Activated CD4-positive, alpha-beta T cell treated with anti-CD3 and anti-CD28 coated beads, Interleukin-10, Interleukin-2, amounts not matched to agents 100 ng/mL and 50 ng/mL, durations not matched to agents 16 hours and 8 hours (primary cell): ENCODE results near the gene LARP6.
"Not testable (repeated sequence)": the region's sequence is repeated elsewhere in the genome, so short reads cannot be mapped to it uniquely, and the experiment has no call there.

ENCODE experiments used
- DNase-seq: peaks from one replicate; pipeline ENCODE4 v3.0.0-alpha.2; 2020

LARP6 gene

DNA sequence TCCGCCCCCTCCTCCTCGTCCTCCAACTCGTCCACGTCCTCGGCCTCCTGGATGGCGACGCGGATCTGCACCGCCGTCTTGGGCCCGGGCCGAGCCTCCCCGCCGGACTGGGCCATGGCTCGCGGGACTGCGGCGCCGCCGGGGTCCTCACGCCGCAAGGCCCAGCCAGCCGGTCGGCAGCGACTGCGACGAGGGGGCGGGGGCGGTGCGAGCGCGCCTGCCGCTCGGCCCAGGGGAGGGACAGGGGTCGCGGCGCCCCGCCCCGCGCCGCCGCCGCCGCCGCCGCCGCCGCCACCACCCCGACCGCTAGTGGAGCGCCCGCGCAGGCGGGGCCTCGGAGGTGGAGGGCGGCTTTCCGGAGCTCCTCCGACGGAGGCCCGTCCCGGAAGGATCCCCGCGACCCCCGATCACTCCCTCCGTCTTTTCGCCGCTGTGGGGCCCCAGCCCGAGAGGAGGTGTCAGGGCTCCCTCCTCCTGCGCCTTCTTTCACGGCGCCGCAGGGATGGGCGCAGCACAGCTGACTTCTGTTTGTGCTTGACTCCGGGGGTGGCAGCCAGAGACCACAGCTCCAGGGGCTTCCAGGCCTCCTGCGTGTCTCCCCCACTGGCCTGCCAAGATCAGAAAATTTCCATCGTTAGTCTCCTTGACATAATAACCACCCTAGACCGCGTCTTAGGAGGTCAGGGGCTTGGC, at the start of gene LARP6:
LARP6 (minus strand) TSS at position 185 of the 693 bp plus-strand sequence; CDS start at position 116, 69 bp downstream.
- peak; percentile 5 for DNase-seq

DNA sequence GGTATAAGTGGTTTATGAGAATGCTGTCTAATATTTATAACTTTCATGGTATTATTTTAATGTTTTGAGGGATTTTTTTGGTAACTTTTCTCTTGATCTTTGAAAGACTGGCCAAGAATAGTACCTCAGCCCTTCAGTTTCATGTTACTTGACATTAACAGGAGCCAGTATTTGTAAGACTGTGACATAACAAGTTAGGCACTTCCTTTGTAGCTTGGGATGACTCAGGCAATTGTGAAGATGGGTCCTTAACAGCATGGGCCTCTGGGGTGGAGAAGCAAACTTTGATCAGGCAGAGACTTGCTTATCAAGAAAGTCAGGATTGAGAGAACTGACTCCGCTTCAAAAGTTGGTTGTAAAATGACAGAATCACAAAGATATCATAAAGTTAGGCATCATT, 48.1 kb upstream of the LARP6 start:
- DNase-seq: no peak

DNA sequence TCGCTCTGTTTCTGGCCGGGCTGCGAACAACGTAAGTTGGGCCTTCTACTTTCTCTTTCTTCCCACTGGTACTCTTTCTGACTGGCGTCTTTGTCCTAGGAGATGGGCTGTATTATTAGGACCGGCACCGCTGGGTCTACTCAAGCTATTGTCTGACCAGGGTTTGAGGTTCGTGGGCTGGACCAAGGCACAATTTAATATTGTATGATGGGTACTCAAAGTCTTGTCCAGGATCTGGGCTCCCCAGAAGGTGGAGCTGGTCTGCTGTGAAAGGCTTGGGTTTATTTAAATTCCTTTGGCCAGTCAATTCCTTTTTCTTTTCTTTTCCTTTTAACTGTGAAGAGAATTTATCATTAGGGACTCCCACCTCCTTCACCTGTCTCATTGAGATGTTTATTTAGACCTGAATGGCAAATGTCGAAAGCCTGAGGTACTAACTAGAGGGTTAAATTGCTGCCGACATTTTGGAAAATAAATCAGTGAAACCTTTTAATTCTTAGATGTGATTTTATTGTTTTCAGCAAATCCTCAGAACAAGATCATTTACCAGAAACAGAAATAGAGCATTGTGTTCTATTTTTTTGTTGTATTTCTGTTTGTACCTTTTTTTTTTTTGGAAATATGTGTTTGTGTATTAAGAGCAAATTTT, 39.1 kb upstream of the LARP6 start:
- DNase-seq: peak; percentile 6

DNA sequence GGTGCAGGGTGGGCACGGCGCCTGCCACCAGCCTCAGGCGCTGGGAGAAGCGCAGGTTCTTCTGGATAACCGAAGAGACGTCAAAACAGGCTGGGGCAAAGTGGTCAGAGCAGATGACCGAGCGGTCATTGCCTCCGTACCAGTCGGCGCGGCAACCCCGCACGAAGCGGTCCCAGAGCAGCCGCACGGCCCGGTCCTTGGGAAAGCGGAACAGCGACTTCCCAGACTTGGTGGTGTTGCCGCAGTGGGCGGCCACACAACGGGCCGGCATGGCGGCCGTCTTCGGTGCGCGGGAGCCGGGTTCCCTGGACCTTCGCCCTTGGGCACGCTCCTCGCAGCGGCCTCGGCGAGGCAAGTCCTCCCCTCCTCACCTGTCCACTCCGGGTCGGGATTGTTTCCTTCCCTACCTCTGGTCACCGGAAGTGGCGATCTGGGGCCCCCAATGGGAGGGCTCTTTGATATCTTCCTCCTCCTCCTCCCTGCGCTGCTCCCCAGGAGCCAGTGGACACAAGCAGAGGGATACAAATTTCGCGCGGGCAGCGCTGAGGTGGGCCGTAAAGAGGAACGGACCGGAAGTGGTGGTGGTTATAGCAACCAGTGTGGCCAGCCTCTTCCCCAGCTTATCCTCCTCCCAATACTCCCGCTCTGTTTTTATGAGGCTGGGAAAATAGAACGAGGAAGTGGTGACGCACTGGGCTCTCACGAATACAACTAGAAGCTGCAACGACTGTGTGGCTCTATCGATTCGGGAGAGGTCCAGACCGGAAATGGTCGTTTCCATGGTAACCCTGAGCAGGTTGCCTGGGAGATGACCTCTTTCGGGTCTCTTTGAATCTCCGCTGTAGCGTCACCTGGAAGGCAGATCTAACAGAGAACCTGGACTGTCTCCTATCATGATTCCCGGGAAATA, 38.3 kb upstream of the LARP6 start, which contains the start of the genes LRRC49 and THAP10:
LRRC49 (plus strand) TSS at position 825 of the 910 bp plus-strand sequence; CDS start at position 894, 69 bp downstream.
THAP10 (minus strand) TSS at position 432 of the 910 bp plus-strand sequence; CDS start at position 271, 161 bp downstream.
- DNase-seq: peak; percentile 73

DNA sequence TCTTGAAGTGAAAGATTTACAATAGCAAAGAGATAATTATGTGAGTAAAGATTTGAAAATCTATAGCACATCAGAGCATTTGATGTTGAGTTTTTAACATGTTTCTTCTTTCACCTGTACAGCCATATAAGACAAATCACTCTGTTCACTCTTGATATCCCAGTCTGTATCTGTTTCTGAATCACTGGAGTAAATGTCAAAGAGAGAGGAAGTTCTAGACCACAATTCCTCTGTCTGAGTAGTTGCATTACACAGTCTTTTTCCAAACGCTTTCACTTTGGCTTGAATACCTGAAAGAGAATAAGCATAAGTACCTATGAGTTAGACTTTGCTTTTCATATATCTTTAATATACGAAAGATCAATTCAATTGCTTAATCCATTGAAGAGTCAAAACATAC, 28.4 kb upstream of the LARP6 start:
- no peak for DNase-seq

DNA sequence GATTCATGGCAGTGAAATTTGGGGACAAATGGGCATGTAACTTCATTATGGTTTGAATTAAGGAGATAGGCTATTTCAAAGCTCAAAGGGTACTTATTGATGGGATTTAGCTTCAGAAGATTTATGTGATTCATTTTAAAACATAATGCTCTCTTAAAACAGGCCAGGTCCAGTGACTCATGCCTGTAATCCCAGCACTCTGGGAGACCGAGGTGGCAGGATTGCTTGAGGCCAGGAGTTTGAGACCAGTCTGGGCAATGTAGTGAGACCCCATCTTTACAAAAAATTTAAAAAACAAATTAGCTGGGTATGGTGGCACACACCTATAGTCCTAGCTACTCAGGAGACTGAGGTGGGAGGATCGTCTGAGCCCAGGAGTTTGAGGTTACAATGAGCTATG, 26.8 kb upstream of the LARP6 start:
- DNase-seq: no peak

DNA sequence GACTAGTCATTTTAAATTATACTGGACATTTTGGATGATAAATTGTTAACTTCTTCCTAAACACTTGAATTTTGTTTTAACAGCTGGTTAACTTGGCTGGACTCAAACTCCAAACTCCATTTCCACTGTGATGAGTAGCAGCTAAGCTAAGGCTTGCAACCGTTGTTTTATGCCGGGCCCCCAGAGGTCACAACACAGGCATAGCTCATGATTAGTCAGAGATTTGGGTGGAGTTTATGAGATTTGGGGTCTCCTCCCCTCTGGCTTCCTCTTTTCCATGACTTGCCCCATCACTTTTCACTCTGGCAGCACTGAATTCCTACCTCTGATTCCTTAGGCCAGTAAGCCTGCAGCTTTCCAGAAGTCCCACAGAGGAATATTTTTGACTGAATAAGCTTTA, 25.4 kb upstream of the LARP6 start:
- no peak for DNase-seq

DNA sequence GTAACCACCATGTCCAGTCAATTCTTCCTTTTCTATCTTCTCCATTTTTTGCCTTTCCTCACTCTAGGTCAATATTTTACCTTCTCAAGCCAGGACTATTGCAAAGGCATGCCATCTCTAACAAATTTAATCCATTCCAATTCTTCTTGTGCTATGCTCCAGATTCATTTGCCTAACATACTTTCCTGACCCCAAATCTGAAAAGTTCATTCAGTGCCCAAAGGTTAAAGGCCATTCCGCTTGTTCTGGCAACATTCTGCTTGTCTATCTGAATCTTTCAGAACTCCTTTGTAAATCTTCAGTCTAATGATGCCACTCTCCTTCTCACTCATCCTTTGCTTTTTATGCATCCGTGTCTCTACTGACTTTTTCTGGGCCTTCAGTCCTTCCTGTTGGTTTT, 22.7 kb upstream of the LARP6 start:
- no peak for DNase-seq

DNA sequence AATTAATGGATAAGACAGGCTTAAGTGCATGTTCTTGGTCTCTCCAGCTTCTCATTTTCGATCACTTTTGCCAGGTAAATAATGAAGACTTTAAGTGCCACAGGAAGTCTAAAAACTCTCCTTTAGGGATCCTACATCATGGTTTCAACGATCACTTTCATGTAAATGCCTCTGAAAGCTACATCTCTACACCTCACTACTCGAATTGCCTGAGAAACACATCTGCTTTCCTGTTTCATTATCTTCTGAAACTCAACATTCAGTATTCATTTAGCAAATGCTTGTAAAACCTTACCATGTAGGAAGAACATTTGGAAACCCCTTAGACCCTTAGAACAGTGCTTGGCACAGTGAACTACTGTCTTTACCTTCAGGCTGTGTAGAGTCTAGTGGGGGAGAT, 22.1 kb upstream of the LARP6 start:
- DNase-seq: no peak

DNA sequence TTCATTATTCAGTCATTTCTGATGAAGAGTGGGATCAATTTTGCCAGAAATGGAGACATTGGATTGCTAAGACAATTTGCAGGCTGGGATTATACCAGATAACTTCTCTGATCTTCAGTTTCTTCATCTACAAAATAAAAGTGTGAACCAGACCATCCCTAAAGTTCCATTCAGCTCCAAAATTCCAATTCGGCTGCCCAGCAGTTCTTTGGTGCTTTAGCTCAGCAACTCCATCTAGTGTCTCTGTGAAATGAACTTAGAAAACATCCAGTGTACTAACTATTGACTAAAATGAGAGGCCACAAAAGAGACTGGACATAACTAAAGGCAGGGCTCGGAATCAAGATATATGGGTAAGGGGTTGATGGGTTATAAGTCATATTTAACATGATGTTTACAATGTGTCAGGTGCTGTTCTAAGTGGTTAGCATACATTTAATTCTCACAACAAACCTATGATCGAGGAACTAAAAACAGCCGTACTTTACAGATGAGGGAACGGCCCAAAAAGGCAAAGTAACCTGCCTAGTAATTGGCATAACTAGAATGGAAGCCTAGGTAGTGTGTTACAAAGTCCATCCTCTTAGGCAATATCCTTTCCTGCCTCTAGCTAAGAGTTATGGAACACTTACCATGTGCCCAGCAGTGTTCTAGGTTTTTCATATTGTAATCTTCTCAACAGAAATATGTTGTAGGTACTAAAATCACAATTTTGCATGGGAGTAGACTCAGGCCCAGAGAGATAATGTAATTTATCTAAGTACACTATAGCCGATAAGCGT, 21.2 kb upstream of the LARP6 start:
- DNase-seq: no peak

DNA sequence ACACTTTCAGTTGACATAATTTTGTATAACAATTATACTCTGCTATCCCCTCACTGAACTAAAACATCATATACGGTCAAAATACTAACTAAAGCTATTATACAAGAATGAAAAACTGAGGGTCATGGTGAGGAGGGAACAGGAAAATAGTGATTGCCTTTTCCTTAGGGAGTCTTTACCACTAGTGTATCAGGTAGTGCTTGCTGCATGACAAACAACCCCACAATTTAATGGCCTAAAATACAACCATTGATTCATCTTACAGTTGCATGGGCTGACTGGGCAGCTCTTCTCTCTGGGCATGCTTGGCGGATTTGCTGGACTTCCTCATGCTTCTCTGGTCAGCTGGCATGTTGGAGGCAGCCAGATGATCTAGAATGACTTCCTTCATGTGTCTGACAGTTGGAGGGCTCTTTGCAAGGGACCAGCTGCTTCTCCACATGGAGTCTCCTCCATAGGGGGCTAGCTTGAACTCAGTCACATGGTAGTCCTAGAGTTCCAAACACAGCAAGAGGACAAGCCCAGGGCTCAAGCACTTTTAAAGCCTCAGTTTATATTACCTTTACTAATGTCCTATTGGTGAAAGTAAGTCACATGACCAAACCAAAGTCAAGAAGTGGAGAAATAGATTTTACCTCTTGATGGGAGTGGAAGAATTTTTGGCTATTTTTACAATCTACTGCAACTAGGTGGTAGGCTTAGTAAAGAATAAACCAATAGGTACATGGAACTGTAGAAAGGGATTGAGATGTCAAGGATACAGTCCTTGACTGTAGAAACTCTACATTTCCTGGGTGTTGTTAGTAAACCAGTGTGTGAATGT, 19.5 kb upstream of the LARP6 start:
- no peak for DNase-seq

DNA sequence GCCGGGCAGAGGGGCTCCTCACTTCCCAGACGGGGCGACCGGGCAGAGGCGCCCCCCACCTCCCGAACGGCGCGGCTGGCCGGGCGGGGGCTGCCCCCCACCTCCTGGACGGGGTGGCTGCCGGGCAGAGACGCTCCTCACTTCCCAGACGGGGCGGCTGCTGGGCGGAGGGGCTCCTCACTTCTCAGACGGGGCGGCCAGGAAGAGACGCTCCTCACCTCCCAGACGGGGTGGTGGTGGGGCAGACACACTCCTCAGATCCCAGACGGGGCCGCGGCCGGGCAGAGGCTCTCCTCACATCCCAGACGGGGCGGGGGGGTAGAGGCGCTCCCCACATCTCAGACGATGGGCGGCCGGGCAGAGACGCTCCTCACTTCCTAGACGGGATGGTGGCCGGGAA, 17.5 kb upstream of the LARP6 start:
- not testable (repeated sequence) for DNase-seq

DNA sequence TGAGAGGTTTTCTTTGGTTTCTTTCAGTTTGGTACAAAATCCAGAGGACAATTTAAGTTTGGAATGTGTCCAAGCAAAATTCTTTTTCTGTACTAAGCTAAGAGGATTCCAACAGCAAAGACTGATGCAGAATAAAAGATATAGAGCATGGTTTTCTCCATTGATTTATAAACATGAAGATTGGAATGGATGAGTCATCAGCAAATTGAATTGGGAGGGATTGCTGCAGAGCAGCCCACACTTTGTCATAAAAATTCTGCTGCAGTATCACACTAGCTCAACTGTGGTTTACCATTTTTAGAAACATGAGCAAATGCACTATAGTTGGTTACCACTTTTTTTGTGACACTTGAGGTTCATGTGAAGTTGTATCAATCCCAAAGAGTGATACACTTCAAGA, 16.1 kb upstream of the LARP6 start:
- peak; percentile 14 for DNase-seq

DNA sequence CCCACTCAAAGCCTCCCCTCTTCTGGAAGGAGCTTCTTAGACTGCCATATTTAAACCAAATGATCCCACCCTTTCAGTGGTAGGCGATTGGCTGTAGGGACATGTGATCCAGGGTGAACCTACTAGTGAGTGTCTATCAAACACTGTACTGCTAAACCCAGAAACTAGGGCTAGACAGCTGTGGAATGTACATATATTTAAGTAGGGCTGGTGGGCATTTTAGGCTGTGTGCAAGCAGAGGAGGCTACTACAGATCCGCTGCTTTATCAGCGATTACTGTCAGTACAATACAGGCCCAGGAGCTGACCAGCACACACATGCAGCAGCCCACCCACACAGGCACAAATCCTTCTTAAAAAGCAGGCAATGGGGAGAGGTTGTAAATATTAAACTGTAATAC, 15.4 kb upstream of the LARP6 start:
- DNase-seq: no peak

DNA sequence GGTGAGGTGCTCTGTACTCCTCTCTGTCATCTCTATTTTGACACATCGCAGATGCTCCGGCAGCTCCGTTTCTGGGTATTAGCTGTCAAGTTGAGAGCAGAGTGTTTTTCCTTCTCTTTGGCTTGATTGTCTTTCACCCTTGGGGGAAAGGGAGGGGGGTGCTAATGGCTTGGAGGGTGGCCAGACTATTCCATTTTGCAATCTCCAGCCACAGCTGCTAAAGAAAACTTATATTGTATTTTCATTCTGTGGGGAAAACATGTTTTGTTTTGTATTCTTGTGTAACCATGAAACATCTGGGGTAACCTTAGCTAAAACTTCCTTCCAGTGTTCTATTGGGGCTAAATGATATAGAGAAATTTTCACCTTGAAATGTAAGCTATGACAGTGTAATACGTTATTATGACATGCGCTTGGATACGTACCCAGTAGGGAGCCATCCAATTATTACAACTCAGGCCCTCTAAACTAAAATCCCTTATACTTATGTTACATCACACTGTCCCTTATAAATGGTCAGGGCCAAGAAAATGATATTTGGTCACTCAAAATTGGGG, 14.0 kb upstream of the LARP6 start:
- no peak for DNase-seq

DNA sequence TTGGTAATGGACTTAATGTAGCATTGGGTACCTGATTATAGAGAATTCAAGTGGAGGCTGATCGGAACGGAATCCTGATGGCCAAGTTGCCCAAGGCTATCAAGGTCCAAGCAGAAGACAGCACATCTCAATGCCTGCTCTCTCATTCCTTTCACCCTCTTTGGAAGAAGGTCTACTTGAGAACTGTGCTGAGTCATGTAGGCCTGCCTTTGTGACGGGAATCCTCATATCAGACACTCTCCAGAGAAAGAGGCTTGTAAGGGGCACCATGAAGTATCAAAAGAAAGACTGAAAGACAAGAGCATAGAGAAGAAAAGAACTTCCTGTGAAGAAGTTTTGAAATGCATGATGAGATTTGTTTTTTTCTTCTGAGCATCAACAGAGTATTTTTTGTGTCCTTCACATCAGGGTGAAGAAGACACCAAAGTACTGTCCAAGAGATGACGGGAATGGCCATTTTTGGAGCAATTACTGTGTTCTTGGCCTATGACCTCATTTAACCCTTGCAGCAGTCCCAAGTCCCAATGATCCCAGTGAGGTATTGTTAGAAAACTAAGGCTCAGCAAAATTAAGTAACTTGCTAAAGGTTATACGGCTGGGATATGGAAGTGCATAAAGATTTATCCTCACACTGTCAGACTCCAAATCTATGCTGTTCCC, 13.2 kb upstream of the LARP6 start:
- DNase-seq: no peak

DNA sequence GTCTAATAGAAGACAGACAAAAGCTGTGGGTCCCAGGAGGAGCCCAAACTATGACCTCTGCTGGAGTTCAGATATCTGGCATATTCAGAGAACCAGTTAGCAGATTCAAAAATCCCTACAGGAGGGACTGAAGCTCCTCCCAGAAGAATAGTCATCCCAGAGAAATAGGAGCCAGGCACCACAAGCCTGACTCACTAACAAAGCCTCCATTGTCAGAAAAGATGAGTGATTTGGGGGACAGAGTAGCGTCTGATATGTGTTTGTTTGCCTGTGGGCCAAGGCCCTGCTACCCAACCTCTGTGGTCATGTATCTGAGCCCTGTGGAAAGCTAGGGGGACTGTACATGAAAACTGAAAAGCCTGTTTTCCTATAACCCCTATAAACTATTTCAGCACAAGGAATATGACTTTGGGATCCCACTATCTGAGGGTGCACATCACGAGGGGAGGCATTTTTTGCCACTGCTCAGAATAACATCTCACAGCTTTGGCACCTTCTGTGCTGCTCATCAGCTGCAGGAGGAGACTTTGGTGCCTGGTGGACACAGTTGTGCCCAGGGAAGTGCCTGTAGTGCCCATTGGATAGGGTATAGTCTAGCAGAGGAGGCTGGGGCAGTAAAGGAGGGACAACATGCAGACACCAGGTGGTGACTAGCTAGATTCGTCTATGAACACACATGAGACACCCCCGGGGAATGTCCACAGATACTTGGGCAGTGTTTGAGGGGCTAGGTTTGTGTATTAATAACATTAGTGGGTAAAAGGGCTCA, 9.7 kb upstream of the LARP6 start:
- no peak for DNase-seq

DNA sequence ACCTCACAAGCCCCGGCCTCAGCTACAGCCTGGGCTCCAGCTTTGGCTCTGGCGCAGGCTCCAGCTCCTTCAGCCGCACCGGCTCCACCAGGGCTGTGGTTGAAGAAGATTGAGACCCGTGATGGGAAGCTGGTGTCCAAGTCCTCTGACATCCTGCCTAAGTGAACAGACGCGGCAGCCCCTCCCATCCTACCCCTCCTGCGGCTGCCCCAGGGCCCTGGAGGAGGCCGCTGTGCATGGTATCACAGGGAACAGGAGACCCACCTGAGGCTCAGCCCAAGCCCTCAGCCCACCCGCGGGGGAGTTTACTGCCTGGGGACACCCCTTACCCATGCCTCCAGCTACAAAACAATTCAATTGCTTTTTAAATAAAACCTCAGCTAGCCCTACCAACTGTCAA, 6.0 kb upstream of the LARP6 start:
- DNase-seq: no peak

DNA sequence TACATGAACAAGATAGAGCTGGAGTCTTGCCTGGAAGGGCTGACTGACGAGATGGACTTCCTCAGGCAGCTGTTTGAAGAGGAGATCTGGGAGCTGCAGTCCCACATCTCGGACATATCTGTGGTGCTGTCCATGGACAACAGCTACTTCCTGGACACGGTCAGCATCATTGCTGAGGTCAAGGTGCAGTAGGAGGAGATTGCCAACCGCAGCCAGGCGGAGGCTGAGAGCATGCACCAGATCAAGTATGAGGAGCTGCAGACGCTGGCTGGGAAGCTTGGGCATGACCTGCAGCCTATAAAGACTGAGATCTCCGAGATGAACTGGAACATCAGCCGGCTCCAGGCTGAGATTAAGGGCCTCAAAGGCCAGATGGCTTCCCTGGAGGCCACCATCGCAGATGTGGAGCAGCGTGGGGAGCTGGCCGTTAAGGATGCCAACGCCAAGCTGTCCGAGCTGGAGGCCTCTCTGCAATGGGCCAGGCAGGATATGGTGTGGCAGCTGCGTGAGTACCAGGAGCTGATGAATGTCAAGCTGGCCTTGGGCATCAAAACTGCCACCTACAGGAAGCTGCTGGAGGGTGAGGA, 5.5 kb upstream of the LARP6 start:
- DNase-seq: no peak
